Measurements from ENCODE around the gene RNLS.

- TF ChIP-seq POLR2AphosphoS5 (IDR thresholded peaks at IDR 0.05; ENCODE audit: low read depth, low read length) (no peak), ATF3 (IDR thresholded peaks at IDR 0.05) (no peak)
These were observed 350.9 kb downstream of the RNLS start for GRCh38 chr10:88232029-88232895.

Data from HCT116 (cell line).